ENCODE results near the gene ELK3.

ELK3 gene

GRCh38 chr12:96233168-96233567 is 39.0 kb downstream of the ELK3 start:
- no peak overlapping the region for H3K4me3 ChIP-seq (replicated peaks; ENCODE audit: low read depth, low read length)
- DNase-seq (ENCODE audit: low read depth) = peak; percentile 76
- TF ChIP-seq CTCF (IDR thresholded peaks at IDR 0.05; ENCODE audit: low read length, missing control alignments) = no peak

GRCh38 chr12:96233939-96234461 is 39.8 kb downstream of the ELK3 start:
- no peak overlapping the region for H3K4me3 ChIP-seq (replicated peaks; ENCODE audit: low read depth, low read length)
- DNase-seq (ENCODE audit: low read depth) = peak; percentile 99
- TF ChIP-seq CTCF (IDR thresholded peaks at IDR 0.05; ENCODE audit: low read length, missing control alignments) = no peak

DNA sequence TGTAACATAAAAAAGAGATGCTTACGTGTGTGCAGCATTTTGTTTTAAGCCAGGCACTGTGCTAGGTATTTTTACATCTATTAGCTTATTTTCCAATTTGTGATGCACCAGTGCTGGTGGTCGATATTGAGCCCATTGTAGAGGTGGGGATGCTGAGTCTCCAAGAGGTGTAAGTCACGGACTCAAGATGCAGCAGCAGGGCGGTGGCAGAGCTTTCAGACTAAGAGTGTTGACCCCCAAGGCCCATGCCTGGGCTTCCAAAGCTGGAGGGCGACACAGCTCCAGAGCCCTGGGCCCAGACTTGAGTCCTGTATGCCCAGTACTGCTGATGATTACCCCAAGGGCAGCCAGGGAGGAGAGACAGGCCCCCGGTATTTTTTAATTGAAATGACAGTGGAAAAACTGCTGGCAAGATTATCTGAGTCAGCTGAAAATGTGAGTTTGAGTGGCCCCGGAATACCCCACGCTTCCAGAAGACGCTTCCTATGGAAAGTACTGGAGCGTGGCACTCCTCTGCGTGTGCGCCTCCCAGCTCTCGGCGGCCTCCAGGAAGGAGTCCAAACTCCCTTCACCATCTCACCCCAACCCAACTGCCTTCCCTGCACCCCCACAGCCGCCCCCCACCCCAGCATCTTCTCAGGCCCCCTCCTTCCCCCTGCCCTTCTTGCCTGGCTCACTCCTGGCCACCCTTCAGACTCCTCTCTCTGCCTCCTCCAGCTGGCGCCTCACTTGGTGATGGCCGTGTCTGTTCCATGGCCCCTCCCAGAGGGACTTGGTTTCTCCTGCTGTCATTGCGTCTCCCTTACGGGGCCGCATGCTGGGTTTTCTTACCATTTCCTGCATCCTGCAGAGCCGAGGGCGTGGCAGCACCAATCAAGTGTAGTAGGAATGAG is 40.7 kb downstream of the ELK3 start:
- TF ChIP-seq CTCF (IDR thresholded peaks at IDR 0.05; ENCODE audit: low read length, missing control alignments) = no peak
- H3K4me3 ChIP-seq (replicated peaks; ENCODE audit: low read depth, low read length) = no peak overlapping the region
- no peak for DNase-seq (ENCODE audit: low read depth)

- no peak for TF ChIP-seq CTCF (IDR thresholded peaks at IDR 0.05; ENCODE audit: low read length, missing control alignments)
- DNase-seq (ENCODE audit: low read depth) = no peak
- no peak overlapping the region for H3K4me3 ChIP-seq (replicated peaks; ENCODE audit: low read depth, low read length)
Observed at GRCh38 chr12:96235484-96235826, 41.3 kb downstream of the ELK3 start.

GRCh38 chr12:96236221-96236822 is 42.1 kb downstream of the ELK3 start:
- no peak overlapping the region for H3K4me3 ChIP-seq (replicated peaks; ENCODE audit: low read depth, low read length)
- TF ChIP-seq CTCF (IDR thresholded peaks at IDR 0.05; ENCODE audit: low read length, missing control alignments) = no peak

DNA sequence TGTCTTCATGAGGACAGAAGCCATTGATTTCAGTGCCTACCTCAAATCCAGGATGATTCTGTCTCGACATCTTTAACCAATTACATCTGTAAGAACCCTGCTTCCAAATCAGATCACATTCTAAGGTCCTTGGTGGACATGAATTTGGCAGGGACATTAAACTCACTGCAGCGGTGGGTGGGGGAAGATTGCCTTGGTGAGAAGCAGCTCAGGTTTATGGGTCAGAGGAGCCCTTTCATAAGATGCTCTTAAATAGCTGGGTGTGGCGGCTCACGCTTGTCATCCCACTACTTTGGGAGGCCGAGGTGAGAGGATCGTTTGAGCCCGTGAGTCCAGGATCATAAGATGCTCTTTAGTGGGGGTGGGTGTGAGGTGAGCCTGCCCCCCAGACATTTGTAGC is 42.9 kb downstream of the ELK3 start:
- no peak for TF ChIP-seq CTCF (IDR thresholded peaks at IDR 0.05; ENCODE audit: low read length, missing control alignments)
- H3K4me3 ChIP-seq (replicated peaks; ENCODE audit: low read depth, low read length) = no peak overlapping the region
- DNase-seq (ENCODE audit: low read depth) = no peak

More at GRCh38 chr12:96236221-96236822, 42.1 kb downstream of the ELK3 start:
- DNase-seq (ENCODE audit: low read depth) = peak; percentile 75
